IPS DF 6.9 (cell line): ENCODE data around the gene RBM6.

ENCODE experiments used
- DNase-seq: peaks from one replicate; pipeline ENCODE4 v3.0.0-alpha.2; 2013; ENCODE audit warnings: low read depth, low spot score
- H3K27ac ChIP-seq: one replicate; pipeline ENCODE4 v1.5.1; 2013; ENCODE audit warnings: low read length, control low read depth
- H3K27me3 ChIP-seq: 2 replicates; pipeline ENCODE4 v1.6.1; 2013; ENCODE audit warnings: mild to moderate bottlenecking, low read length; ENCODE audit not compliant: control insufficient read depth, insufficient read depth
- H3K36me3 ChIP-seq: 2 replicates; pipeline ENCODE4 v1.6.1; 2013; ENCODE audit warnings: low read length; ENCODE audit not compliant: control insufficient read depth, insufficient read depth
- H3K4me1 ChIP-seq: 2 replicates; pipeline ENCODE4 v1.6.1; 2013; ENCODE audit warnings: low read length; ENCODE audit not compliant: control insufficient read depth, insufficient read depth
- H3K4me3 ChIP-seq: 2 replicates; pipeline ENCODE4 v1.5.1; 2013; ENCODE audit warnings: mild to moderate bottlenecking, low read length
- H3K9me3 ChIP-seq: 2 replicates; pipeline ENCODE4 v1.6.1; 2013; ENCODE audit warnings: low read length, inconsistent platforms; ENCODE audit not compliant: control insufficient read depth, insufficient read depth
- WGBS: extraction: QIAGEN DNeasy Blood & Tissue Kit; methylation state at CpG from one replicate; pipeline ENCODE4 v1.1.7; 2013; ENCODE audit warnings: mixed read lengths, missing lambda C conversion rate; ENCODE audit not compliant: insufficient read length, insufficient coverage; 5-methylcytosine and 5-hydroxymethylcytosine counted together

Gene RBM6

GRCh38 chr3:49939858-49940666 is at the start of gene RBM6:
RBM6 (plus strand) TSS chr3:49940150; CDS start chr3:49962642, 22,492 bp downstream.
- H3K27ac ChIP-seq, result no peak within 1 kb of the TSS
- no peaks in the 10 kb centered on the region for H3K27me3 ChIP-seq
- H3K36me3 ChIP-seq, result no peaks in the 10 kb centered on the region
- peak; percentile 92 for DNase-seq
- peak within 1 kb of the TSS; percentile 83 for H3K4me3 ChIP-seq
- H3K9me3 ChIP-seq, result no peaks in the 10 kb centered on the region
- H3K4me1 ChIP-seq, result no peaks in the 10 kb centered on the region
- WGBS, result no CpG with 5 or more reads among the region's 74 CpGs

- no CpG with 5 or more reads among the region's 9 CpGs for WGBS
- Histone ChIP-seq H3K36me3 (no peaks in the 10 kb centered on the region), H3K27me3 (no peaks in the 10 kb centered on the region), H3K4me1 (no peaks in the 10 kb centered on the region), H3K4me3 (no peak overlapping the region), H3K27ac (no peak overlapping the region), H3K9me3 (no peaks in the 10 kb centered on the region)
- DNase-seq, result no peak
Measured at GRCh38 chr3:49895791-49896190, 44.2 kb upstream of the RBM6 start.

- DNase-seq, result no peak
- WGBS, result no CpG with 5 or more reads among the region's 5 CpGs
Measured at GRCh38 chr3:49896345-49896744, 43.6 kb upstream of the RBM6 start.

GRCh38 chr3:49898991-49899390 is 41.0 kb upstream of the RBM6 start:
- H3K27ac ChIP-seq, result no peak overlapping the region
- no peaks in the 10 kb centered on the region for H3K36me3 ChIP-seq
- H3K27me3 ChIP-seq, result no peaks in the 10 kb centered on the region
- H3K4me3 ChIP-seq, result no peak overlapping the region
- H3K4me1 ChIP-seq, result peaks cover 3% of the 10 kb centered on the region; the same call in 1 of the 2 replicates
- no peaks in the 10 kb centered on the region for H3K9me3 ChIP-seq
- WGBS, result no CpG with 5 or more reads among the region's 6 CpGs
- no peak for DNase-seq

More at GRCh38 chr3:49896345-49896744, 43.6 kb upstream of the RBM6 start:
- Histone ChIP-seq H3K27ac (no peak overlapping the region), H3K27me3 (no peaks in the 10 kb centered on the region), H3K4me1 (no peaks in the 10 kb centered on the region), H3K36me3 (no peaks in the 10 kb centered on the region), H3K9me3 (no peaks in the 10 kb centered on the region), H3K4me3 (no peak overlapping the region)

- peaks cover 4% of the 10 kb centered on the region; the same call in 1 of the 2 replicates for H3K4me1 ChIP-seq
- WGBS, result no CpG with 5 or more reads among the region's 5 CpGs
- DNase-seq, result no peak
- H3K27me3 ChIP-seq, result no peaks in the 10 kb centered on the region
- H3K27ac ChIP-seq, result no peak overlapping the region
- H3K36me3 ChIP-seq, result no peaks in the 10 kb centered on the region
- no peak overlapping the region for H3K4me3 ChIP-seq
- no peaks in the 10 kb centered on the region for H3K9me3 ChIP-seq
Measured at GRCh38 chr3:49899815-49900214, 40.1 kb upstream of the RBM6 start.

GRCh38 chr3:49900491-49901153 is 39.3 kb upstream of the RBM6 start:
- no peak for DNase-seq
- peaks cover 4% of the 10 kb centered on the region; the same call in 1 of the 2 replicates for H3K4me1 ChIP-seq
- no peaks in the 10 kb centered on the region for H3K36me3 ChIP-seq
- H3K4me3 ChIP-seq, result no peak overlapping the region
- no CpG with 5 or more reads among the region's 8 CpGs for WGBS
- H3K27ac ChIP-seq, result no peak overlapping the region
- H3K27me3 ChIP-seq, result no peaks in the 10 kb centered on the region
- no peaks in the 10 kb centered on the region for H3K9me3 ChIP-seq

GRCh38 chr3:49901366-49902339 is 38.3 kb upstream of the RBM6 start:
- no peaks in the 10 kb centered on the region for H3K27me3 ChIP-seq
- no peaks in the 10 kb centered on the region for H3K36me3 ChIP-seq
- H3K4me1 ChIP-seq, result peaks cover 11% of the 10 kb centered on the region; the same call in 1 of the 2 replicates
- DNase-seq, result no peak
- no peak overlapping the region for H3K4me3 ChIP-seq
- H3K9me3 ChIP-seq, result no peaks in the 10 kb centered on the region
- no peak overlapping the region for H3K27ac ChIP-seq
- WGBS, result no CpG with 5 or more reads among the region's 11 CpGs

GRCh38 chr3:49902511-49903345 is 37.2 kb upstream of the RBM6 start:
- H3K4me3 ChIP-seq, result no peak overlapping the region
- H3K27me3 ChIP-seq, result no peaks in the 10 kb centered on the region
- H3K36me3 ChIP-seq, result no peaks in the 10 kb centered on the region
- no CpG with 5 or more reads among the region's 44 CpGs for WGBS
- no peaks in the 10 kb centered on the region for H3K9me3 ChIP-seq
- H3K27ac ChIP-seq, result no peak overlapping the region
- DNase-seq, result no peak
- peaks cover 11% of the 10 kb centered on the region; the same call in 1 of the 2 replicates for H3K4me1 ChIP-seq

GRCh38 chr3:49903451-49904424 is 36.2 kb upstream of the RBM6 start, which contains the start of gene MST1R:
MST1R (minus strand) TSS chr3:49903873; CDS start chr3:49903609, 264 bp downstream.
- DNase-seq, result peak; percentile 83
- WGBS, result no CpG with 5 or more reads among the region's 65 CpGs
- H3K27ac ChIP-seq, result no peak within 1 kb of the TSS

More at GRCh38 chr3:49903451-49904424, 36.2 kb upstream of the RBM6 start, which contains the start of gene MST1R:
- Histone ChIP-seq H3K36me3 (no peaks in the 10 kb centered on the region), H3K4me1 (peaks cover 11% of the 10 kb centered on the region; the same call in 1 of the 2 replicates), H3K9me3 (no peaks in the 10 kb centered on the region), H3K27me3 (no peaks in the 10 kb centered on the region), H3K4me3 (no peak within 1 kb of the TSS)
